GM12892 (cell line): Measurements from ENCODE around the gene RFX4. TPM values are rescaled to one million over a fixed set of nuclear protein-coding genes. Genes with fewer than 3 reads are reported as not detected.

ENCODE experiments used
- DNase-seq: peaks from one replicate; pipeline ENCODE4 v3.0.0; 2011; ENCODE audit not compliant: insufficient read length
- FAIRE-seq: peaks from 2 replicates; lab custom pipeline; 2011; peaks lifted over from hg19 to GRCh38; lab: Jason Lieb, UNC
- POLR2A ChIP-seq: IDR thresholded peaks from 2 replicates; pipeline ENCODE4 v1.6.1; 2011; ENCODE audit warnings: low read depth, low read length, control low read depth
- POLR2AphosphoS5 ChIP-seq: IDR thresholded peaks from 2 replicates; pipeline ENCODE4 v1.6.1; 2011; ENCODE audit warnings: low read depth, low read length, control low read depth
- TAF1 ChIP-seq: IDR thresholded peaks from 2 replicates; pipeline ENCODE4 v1.6.1; 2011; ENCODE audit warnings: low read depth, mild to moderate bottlenecking, control low read depth, low read length, borderline replicate concordance
- polyA plus RNA-seq: library from polyadenylated mRNA; unstranded; fragments of >200 nt; gene quantifications from one replicate; pipeline ENCODE4 v1.2.1, GENCODE V29; 2012; ENCODE audit warnings: missing spikeins, inconsistent platforms; ENCODE audit not compliant: missing spikeins

Gene RFX4
- polyA plus RNA-seq, result 0.11 TPM

- no peak for DNase-seq
Observed at GRCh38 chr12:106582641-106583230, at the start of gene RFX4. Gene RFX4, plus strand, starts transcription at chr12:106583004. Its CDS starts 317 bp downstream, at chr12:106583321.

GRCh38 chr12:106541201-106541600, 41.6 kb upstream of the RFX4 start:
- TF ChIP-seq TAF1 (no peak), POLR2A (no peak), POLR2AphosphoS5 (no peak)
- DNase-seq (no peak), FAIRE-seq (no peak)

More at GRCh38 chr12:106582641-106583230, at the start of gene RFX4:
- FAIRE-seq, result no peak
- TF ChIP-seq POLR2AphosphoS5 (no peak), TAF1 (no peak), POLR2A (no peak)

- TF ChIP-seq TAF1 (no peak), POLR2A (no peak), POLR2AphosphoS5 (no peak)
- FAIRE-seq (no peak), DNase-seq (no peak)
Observed at GRCh38 chr12:106551410-106551809, 31.4 kb upstream of the RFX4 start.

- DNase-seq, result no peak
- TF ChIP-seq TAF1 (no peak), POLR2AphosphoS5 (no peak), POLR2A (no peak)
- FAIRE-seq, result peak; percentile 24
Observed at GRCh38 chr12:106552228-106552627, 30.6 kb upstream of the RFX4 start.

GRCh38 chr12:106564678-106565329, 18.0 kb upstream of the RFX4 start:
- TF ChIP-seq POLR2A (no peak), POLR2AphosphoS5 (no peak), TAF1 (no peak)
- no peak for FAIRE-seq
- DNase-seq, result no peak

DNA sequence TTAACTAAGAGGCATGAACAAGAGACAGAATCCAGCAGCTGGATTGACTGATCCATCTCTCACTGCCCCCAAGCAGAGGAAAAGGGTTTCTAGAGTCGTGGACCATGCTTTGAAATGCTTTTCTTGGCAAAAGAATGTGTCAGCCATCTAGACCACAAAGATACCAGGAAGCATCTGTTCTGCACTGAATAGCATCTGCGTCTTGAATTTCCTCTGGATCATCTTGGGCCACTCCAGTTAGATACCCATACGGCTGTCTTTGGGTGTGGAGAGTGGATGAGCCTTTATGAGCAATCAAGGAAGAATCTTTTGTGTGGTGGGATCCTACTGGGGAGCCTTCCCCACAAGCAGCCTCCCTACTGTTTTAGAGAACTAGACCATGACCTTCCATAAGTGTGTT, 16.0 kb upstream of the RFX4 start:
- FAIRE-seq (no peak), DNase-seq (no peak)
- TF ChIP-seq POLR2A, result no peak
- no peak for TF ChIP-seq POLR2AphosphoS5
- no peak for TF ChIP-seq TAF1

GRCh38 chr12:106573239-106573638, 9.6 kb upstream of the RFX4 start:
- FAIRE-seq (no peak), DNase-seq (no peak)
- no peak for TF ChIP-seq TAF1
- TF ChIP-seq POLR2AphosphoS5, result no peak
- no peak for TF ChIP-seq POLR2A

- DNase-seq (no peak), FAIRE-seq (no peak)
Observed at GRCh38 chr12:106576848-106577247, 6.0 kb upstream of the RFX4 start.

GRCh38 chr12:106580671-106581508, 1.9 kb upstream of the RFX4 start:
- DNase-seq (no peak), FAIRE-seq (no peak)
- TF ChIP-seq POLR2A (no peak), TAF1 (no peak), POLR2AphosphoS5 (no peak)

More at GRCh38 chr12:106576848-106577247, 6.0 kb upstream of the RFX4 start:
- TF ChIP-seq TAF1 (no peak), POLR2AphosphoS5 (no peak), POLR2A (no peak)

- DNase-seq (no peak), FAIRE-seq (no peak)
- TF ChIP-seq TAF1 (no peak), POLR2A (no peak), POLR2AphosphoS5 (no peak)
Observed at GRCh38 chr12:106581543-106582248, 1.1 kb upstream of the RFX4 start.

DNA sequence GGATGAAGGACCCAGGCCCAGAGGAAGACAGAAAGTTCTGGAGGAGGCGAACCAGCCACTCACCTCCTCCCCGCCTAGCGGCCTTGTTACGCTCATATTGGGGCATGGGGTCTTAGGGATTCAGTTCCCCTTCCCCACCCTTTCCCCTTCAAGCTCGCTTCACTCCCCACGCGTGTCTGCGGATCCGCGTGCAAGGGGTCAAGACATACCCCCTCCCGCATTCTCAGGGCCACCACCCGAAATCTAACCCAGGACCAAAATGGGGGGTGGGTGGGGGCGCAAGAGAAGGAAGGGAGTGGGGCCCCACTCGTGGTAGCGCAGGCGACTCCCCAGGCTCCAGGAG, 584 bp upstream of the RFX4 start:
- FAIRE-seq, result no peak

More for the DNA sequence above, 584 bp upstream of the RFX4 start:
- no peak for DNase-seq
- no peak for TF ChIP-seq TAF1
- no peak for TF ChIP-seq POLR2AphosphoS5
- TF ChIP-seq POLR2A, result no peak
